ENCODE measurements around the gene GFM1.

Gene GFM1

GRCh38 chr3:158718490-158719170, 74.3 kb downstream of the GFM1 start:
- TF ChIP-seq CTCF (conservative IDR thresholded peaks at IDR 0.05; ENCODE audit: control insufficient read depth, insufficient read depth, low read depth, low read length) = no peak
- no peak overlapping the region for H3K4me3 ChIP-seq (ENCODE audit: control insufficient read depth, low read depth, low read length)
- peak; percentile 96 for DNase-seq (ENCODE audit: low read depth)

DNA sequence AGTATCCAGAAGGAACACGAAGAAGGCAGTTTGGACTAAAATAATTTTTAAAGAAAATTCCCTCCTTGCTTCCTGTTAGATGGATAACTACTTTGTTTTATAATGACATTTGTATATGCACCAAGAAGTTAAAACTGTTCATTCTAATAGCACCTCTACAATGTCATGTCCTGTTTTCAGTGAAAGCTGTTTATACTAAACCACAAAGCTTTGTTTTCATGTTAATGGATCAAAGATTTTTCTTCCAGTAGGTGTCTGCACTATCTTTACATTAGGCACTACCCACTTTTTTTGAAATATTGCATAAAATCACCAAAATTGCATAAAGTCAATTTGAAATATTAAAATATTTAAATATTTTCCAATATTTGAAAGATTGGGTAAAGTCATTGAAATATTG, 77.8 kb downstream of the GFM1 start:
- H3K4me3 ChIP-seq (ENCODE audit: control insufficient read depth, low read depth, low read length) = no peak overlapping the region
- no peak for TF ChIP-seq CTCF (conservative IDR thresholded peaks at IDR 0.05; ENCODE audit: control insufficient read depth, insufficient read depth, low read depth, low read length)
- DNase-seq (ENCODE audit: low read depth) = no peak

DNA sequence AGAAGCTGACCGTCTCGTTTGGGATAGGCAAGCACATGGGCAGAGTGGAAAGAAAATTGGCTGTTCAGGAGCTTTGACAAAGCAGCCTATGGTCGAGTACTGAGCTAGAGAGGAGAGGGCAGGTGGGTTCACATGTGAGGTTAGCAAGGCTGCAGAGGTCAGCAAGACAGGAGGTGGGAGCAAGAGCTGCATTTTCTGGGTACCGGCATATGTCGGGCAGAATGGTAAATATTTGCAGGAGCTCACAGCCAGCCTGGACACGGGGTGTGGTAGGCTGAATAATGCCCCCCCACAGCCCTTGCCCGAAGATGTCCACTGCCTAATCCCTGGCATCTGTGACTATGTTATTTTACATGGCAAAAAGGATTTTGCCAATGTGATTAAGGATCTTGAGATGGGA, 79.7 kb downstream of the GFM1 start:
- TF ChIP-seq CTCF (conservative IDR thresholded peaks at IDR 0.05; ENCODE audit: control insufficient read depth, insufficient read depth, low read depth, low read length) = no peak
- DNase-seq (ENCODE audit: low read depth) = no peak
- H3K4me3 ChIP-seq (ENCODE audit: control insufficient read depth, low read depth, low read length) = no peak overlapping the region

GRCh38 chr3:158725348-158726011, 81.2 kb downstream of the GFM1 start:
- TF ChIP-seq CTCF (conservative IDR thresholded peaks at IDR 0.05; ENCODE audit: control insufficient read depth, insufficient read depth, low read depth, low read length) = no peak
- peak; percentile 100 for DNase-seq (ENCODE audit: low read depth)
- no peak overlapping the region for H3K4me3 ChIP-seq (ENCODE audit: control insufficient read depth, low read depth, low read length)

- DNase-seq (ENCODE audit: low read depth) = peak; percentile 81
- TF ChIP-seq CTCF (conservative IDR thresholded peaks at IDR 0.05; ENCODE audit: control insufficient read depth, insufficient read depth, low read depth, low read length) = peak; percentile 88
- no peak overlapping the region for H3K4me3 ChIP-seq (ENCODE audit: control insufficient read depth, low read depth, low read length)
Observed at GRCh38 chr3:158727206-158728060, 83.1 kb downstream of the GFM1 start.

GRCh38 chr3:158728061-158728377, 83.7 kb downstream of the GFM1 start:
- TF ChIP-seq CTCF (conservative IDR thresholded peaks at IDR 0.05; ENCODE audit: control insufficient read depth, insufficient read depth, low read depth, low read length) = no peak
- no peak overlapping the region for H3K4me3 ChIP-seq (ENCODE audit: control insufficient read depth, low read depth, low read length)
- no peak for DNase-seq (ENCODE audit: low read depth)

Measured in fibroblast of mammary gland (primary cell).